ENCODE measurements around the gene ABCA1. TPM values are rescaled to one million over a fixed set of nuclear protein-coding genes. Genes with fewer than 3 reads are reported as not detected.

ABCA1 gene
- polyA plus RNA-seq, 1 experiment = 29.6 TPM

DNA sequence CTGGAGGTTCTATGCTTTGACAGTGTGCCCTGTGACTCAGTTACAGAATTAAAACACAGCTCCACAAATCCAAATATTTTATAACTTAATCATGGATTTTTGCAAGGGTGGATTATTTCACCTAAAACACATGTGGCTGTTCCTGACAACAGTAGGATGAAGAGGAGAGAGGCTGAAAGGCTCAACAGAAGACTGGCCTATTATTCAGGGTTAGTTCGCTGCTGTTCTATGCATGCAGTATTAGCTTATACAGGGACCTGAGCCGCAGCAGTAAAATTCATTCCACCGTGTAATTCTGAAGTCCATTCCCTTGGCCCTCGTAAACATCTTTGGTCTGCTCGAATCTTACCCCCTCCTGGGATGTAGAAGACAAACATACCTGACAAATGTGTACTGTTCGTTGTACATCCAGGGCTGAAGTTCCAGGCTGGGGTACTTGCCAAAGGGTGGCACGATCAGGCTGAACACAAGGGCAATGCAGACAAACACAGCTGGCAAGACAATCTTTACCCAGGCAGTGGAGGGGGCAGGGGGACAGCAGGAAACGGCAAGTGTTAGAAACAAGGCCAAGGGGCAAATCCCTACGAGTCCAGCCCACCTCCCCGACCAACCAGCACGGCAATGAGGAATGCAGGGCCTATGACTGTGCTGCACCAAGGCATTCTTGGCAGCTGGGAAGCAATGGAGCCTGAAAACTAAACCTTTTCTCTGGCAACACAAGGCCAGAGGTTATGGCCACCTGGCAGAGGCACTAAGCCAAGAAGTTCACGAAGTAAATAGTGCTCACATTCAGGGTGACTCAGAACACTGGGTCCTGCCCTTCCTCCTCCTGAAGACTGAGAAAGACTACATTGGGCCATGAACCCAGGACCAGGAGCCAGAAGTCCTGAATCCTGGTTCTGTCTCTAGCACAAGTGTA is 117.3 kb downstream of the ABCA1 start:
- ChIA-PET POLR2A (no interaction called here), CTCF (no interaction called here)
- H3K27ac ChIP-seq (ENCODE audit: low read depth, low read length) = peak overlapping the region; percentile 40
- H3K27me3 ChIP-seq (ENCODE audit: control insufficient read depth, insufficient read depth, low read length) = no peaks in the 10 kb centered on the region
- no peaks in the 10 kb centered on the region for H3K9me3 ChIP-seq (ENCODE audit: control insufficient read depth, insufficient read depth, low read length)
- no peak overlapping the region for H3K4me3 ChIP-seq (ENCODE audit: low read depth, low read length)
- no peak for DNase-seq (ENCODE audit: low read depth, low spot score)
- TF ChIP-seq, protein P1, sequence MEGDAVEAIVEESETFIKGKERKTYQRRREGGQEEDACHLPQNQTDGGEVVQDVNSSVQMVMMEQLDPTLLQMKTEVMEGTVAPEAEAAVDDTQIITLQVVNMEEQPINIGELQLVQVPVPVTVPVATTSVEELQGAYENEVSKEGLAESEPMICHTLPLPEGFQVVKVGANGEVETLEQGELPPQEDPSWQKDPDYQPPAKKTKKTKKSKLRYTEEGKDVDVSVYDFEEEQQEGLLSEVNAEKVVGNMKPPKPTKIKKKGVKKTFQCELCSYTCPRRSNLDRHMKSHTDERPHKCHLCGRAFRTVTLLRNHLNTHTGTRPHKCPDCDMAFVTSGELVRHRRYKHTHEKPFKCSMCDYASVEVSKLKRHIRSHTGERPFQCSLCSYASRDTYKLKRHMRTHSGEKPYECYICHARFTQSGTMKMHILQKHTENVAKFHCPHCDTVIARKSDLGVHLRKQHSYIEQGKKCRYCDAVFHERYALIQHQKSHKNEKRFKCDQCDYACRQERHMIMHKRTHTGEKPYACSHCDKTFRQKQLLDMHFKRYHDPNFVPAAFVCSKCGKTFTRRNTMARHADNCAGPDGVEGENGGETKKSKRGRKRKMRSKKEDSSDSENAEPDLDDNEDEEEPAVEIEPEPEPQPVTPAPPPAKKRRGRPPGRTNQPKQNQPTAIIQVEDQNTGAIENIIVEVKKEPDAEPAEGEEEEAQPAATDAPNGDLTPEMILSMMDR (IDR thresholded peaks at IDR 0.05; ENCODE audit: low read depth, low read length) = no peak

DNA sequence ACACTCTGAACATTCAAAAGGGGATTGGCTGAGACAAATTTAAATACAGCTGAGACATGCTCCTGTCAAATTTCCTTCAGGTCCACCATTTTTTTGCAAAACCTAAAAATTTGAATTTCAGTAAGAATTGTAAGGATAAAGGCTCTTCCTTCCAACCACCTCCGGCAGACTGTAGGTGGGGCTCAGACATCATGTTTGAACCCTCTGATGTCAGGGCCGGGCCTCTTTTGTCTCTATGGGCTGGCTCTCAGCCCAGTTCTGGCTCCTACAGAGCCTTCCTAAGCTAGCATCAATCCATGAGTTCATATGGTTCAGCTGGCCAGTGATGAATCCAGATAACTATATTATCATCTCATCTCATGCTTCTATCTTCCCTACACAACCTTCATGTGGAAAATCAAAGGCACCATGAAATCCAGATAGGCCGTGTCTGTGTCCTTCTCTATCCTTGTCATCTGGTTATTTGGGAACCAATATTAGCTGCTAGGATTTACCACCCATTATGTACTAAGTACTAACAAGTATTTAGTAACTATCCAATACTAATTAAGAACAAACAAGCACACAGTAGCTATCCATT is 119.8 kb downstream of the ABCA1 start:
- ChIA-PET POLR2A (no interaction called here), CTCF (interaction anchor here (0.6 to 0.8 kb wide), 3 partner anchors 9 to 607 kb away, joined by 3 to 4 read pairs (median 3); no protein-coding TSS in a partner anchor)
- no peak for DNase-seq (ENCODE audit: low read depth, low spot score)
- no peaks in the 10 kb centered on the region for H3K27me3 ChIP-seq (ENCODE audit: control insufficient read depth, insufficient read depth, low read length)
- no peak overlapping the region for H3K27ac ChIP-seq (ENCODE audit: low read depth, low read length)
- H3K4me3 ChIP-seq (ENCODE audit: low read depth, low read length) = no peak overlapping the region
- H3K9me3 ChIP-seq (ENCODE audit: control insufficient read depth, insufficient read depth, low read length) = no peaks in the 10 kb centered on the region
- TF ChIP-seq, protein P1 (IDR thresholded peaks at IDR 0.05; ENCODE audit: low read depth, low read length) = peak; percentile 32; the same call in 1 of the 2 replicates

DNA sequence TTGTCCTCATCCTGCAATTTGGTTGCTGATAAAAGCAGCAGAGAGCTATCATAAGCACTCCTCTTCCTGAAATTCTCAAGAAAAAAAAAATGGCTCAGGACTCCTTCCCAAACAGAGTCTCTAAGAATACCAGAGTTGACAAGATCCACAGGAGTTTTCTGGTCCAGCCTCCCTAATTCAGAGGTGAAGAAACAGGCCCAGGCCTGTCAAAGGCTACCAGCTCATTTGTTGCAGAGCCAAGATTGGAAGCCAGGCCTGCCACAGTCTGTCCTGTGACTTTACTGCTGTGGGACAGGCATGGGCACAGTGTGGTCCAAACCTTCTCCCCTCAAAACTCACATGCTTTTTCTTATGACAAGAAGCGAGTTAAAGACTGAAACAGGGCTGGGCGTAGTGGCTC is 122.5 kb downstream of the ABCA1 start:
- ChIA-PET CTCF (no interaction called here), POLR2A (no interaction called here)
- H3K9me3 ChIP-seq (ENCODE audit: control insufficient read depth, insufficient read depth, low read length) = no peaks in the 10 kb centered on the region
- H3K4me3 ChIP-seq (ENCODE audit: low read depth, low read length) = no peak overlapping the region
- H3K27me3 ChIP-seq (ENCODE audit: control insufficient read depth, insufficient read depth, low read length) = no peaks in the 10 kb centered on the region
- DNase-seq (ENCODE audit: low read depth, low spot score) = no peak
- TF ChIP-seq, protein P1 (IDR thresholded peaks at IDR 0.05; ENCODE audit: low read depth, low read length) = no peak
- no peak overlapping the region for H3K27ac ChIP-seq (ENCODE audit: low read depth, low read length)

DNA sequence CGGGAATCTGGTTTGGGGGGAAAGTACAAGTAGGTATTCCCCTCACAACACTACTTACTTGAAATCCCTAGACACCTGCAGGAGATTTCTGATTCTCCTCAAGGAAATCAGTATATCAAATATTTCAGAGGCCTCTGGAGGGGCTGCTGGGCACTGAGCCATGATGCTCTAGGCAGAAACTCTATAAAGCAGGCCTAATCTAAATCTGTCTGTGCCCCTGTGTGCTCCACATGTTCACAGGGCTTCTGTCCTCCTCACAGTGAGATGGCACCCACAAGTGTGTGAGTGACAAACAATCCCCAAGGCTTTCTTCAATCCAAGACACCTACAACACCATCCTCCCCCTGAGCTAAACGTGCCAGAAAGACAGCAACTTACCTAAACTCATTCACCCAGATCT is 125.0 kb downstream of the ABCA1 start:
- no peak overlapping the region for H3K4me3 ChIP-seq (ENCODE audit: low read depth, low read length)
- no peak for DNase-seq (ENCODE audit: low read depth, low spot score)
- no peak overlapping the region for H3K27ac ChIP-seq (ENCODE audit: low read depth, low read length)
- POLR2A ChIA-PET = no interaction called here
- CTCF ChIA-PET = interaction anchor here (0.6 kb wide), 1 partner anchor 9 kb away, joined by 4 read pairs; no protein-coding TSS in a partner anchor
- H3K9me3 ChIP-seq (ENCODE audit: control insufficient read depth, insufficient read depth, low read length) = no peaks in the 10 kb centered on the region
- H3K27me3 ChIP-seq (ENCODE audit: control insufficient read depth, insufficient read depth, low read length) = no peaks in the 10 kb centered on the region
- TF ChIP-seq, protein P1 (IDR thresholded peaks at IDR 0.05; ENCODE audit: low read depth, low read length) = no peak

DNA sequence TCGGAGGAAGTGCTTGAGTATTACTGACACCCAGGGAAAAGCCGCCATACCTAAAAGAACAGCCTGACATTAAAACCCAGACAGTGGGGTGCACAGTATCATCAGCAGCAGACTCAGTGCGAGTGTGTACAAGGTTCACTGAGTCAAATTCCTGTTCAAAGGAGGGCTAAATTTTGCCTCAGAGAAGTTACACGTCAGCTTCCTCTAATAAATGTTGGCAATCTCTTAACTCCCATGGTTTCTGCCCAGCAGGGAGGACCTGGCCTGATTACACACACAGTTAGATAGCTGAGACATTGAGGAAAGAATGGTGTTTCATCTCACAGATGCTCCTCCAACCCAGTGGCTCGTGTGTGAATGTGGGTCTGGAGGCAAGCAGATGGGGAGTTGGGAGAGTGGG is 125.8 kb downstream of the ABCA1 start:
- H3K9me3 ChIP-seq (ENCODE audit: control insufficient read depth, insufficient read depth, low read length) = no peaks in the 10 kb centered on the region
- no peak overlapping the region for H3K27ac ChIP-seq (ENCODE audit: low read depth, low read length)
- H3K4me3 ChIP-seq (ENCODE audit: low read depth, low read length) = no peak overlapping the region
- no peaks in the 10 kb centered on the region for H3K27me3 ChIP-seq (ENCODE audit: control insufficient read depth, insufficient read depth, low read length)
- ChIA-PET POLR2A (no interaction called here), CTCF (interaction anchor here (0.6 kb wide), 1 partner anchor 17 kb away, joined by 3 read pairs; no protein-coding TSS in a partner anchor)
- no peak for DNase-seq (ENCODE audit: low read depth, low spot score)
- TF ChIP-seq, protein P1 (IDR thresholded peaks at IDR 0.05; ENCODE audit: low read depth, low read length) = no peak
